ENCODE results near the gene DSCAML1.

DSCAML1 gene

DNA sequence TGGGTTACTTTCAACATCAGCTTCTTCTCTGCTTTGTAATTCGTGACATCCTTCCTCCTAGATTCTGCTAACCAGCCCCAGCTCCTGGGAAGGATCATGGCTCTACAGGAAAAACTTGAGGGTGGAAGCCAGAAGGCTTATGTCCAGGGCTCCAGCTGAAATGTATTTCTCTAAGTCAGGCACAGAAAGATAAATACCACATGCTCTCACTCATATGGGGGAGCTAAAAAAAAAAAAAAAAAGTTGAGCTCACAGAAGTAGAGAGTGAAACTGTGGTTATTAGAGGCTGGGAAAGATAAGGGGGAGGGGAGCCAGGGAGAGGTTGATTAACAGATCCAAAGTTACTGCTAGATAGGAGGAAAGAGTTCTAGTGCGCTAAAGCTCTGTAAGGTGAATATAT lies 74.9 kb downstream of the DSCAML1 start:
- Histone ChIP-seq H3K4me3 (no peak overlapping the region), H3K27ac (no peak overlapping the region), H3K36me3 (no peaks in the 10 kb centered on the region), H3K27me3 (peaks cover 0 to 26% of the 10 kb centered on the region in 2 donors), H3K4me1 (no peaks in the 10 kb centered on the region), H3K9me3 (no peaks in the 10 kb centered on the region)
- intact Hi-C loops (cut with DNase I; ENCODE audit: low total_unique reads): no loop called here
- no peak for DNase-seq
- no peak for TF ChIP-seq CTCF (IDR thresholded peaks at IDR 0.05)

- no peak overlapping the region for H3K4me3 ChIP-seq
- intact Hi-C loops (cut with DNase I; ENCODE audit: low total_unique reads): no loop called here
- TF ChIP-seq CTCF (IDR thresholded peaks at IDR 0.05): no peak
Observed at GRCh38 chr11:117720061-117720511, 76.9 kb downstream of the DSCAML1 start.

GRCh38 chr11:117719480-117719879 lies 77.5 kb downstream of the DSCAML1 start:
- no peak overlapping the region for H3K27ac ChIP-seq

More at GRCh38 chr11:117720061-117720511, 76.9 kb downstream of the DSCAML1 start:
- Histone ChIP-seq H3K27ac (no peak overlapping the region), H3K27me3 (peaks cover 0 to 23% of the 10 kb centered on the region in 2 donors), H3K4me1 (no peaks in the 10 kb centered on the region), H3K9me3 (no peaks in the 10 kb centered on the region), H3K36me3 (no peaks in the 10 kb centered on the region)
- peak in 1 of 2 donors; percentile 56 for DNase-seq

GRCh38 chr11:117717485-117718314 lies 79.3 kb downstream of the DSCAML1 start:
- no peaks in the 10 kb centered on the region for H3K36me3 ChIP-seq
- no peaks in the 10 kb centered on the region for H3K9me3 ChIP-seq
- no peak overlapping the region for H3K4me3 ChIP-seq
- peaks cover 0 to 14% of the 10 kb centered on the region in 2 donors for H3K27me3 ChIP-seq
- no peak for TF ChIP-seq CTCF (IDR thresholded peaks at IDR 0.05)
- peak in 1 of 2 donors; percentile 58 for DNase-seq
- no peak overlapping the region for H3K27ac ChIP-seq
- no peaks in the 10 kb centered on the region for H3K4me1 ChIP-seq
- intact Hi-C loops (cut with DNase I; ENCODE audit: low total_unique reads): no loop called here

More at GRCh38 chr11:117719480-117719879, 77.5 kb downstream of the DSCAML1 start:
- no peaks in the 10 kb centered on the region for H3K9me3 ChIP-seq
- no peak for TF ChIP-seq CTCF (IDR thresholded peaks at IDR 0.05)
- no peak overlapping the region for H3K4me3 ChIP-seq
- H3K27me3 ChIP-seq: peaks cover 0 to 19% of the 10 kb centered on the region in 2 donors
- DNase-seq: no peak
- intact Hi-C loops (cut with DNase I; ENCODE audit: low total_unique reads): no loop called here
- no peaks in the 10 kb centered on the region for H3K4me1 ChIP-seq
- H3K36me3 ChIP-seq: no peaks in the 10 kb centered on the region

- peaks cover 0 to 14% of the 10 kb centered on the region in 2 donors for H3K27me3 ChIP-seq
- TF ChIP-seq CTCF (IDR thresholded peaks at IDR 0.05): no peak
- H3K27ac ChIP-seq: no peak overlapping the region
- no peak overlapping the region for H3K4me3 ChIP-seq
- intact Hi-C loops (cut with DNase I; ENCODE audit: low total_unique reads): no loop called here
- DNase-seq: peak in 1 of 2 donors; percentile 24
- H3K4me1 ChIP-seq: no peaks in the 10 kb centered on the region
- no peaks in the 10 kb centered on the region for H3K36me3 ChIP-seq
- H3K9me3 ChIP-seq: no peaks in the 10 kb centered on the region
Observed at GRCh38 chr11:117716521-117717440, 80.2 kb downstream of the DSCAML1 start.
